Activated CD4-positive, alpha-beta T cell treated with anti-CD3 and anti-CD28 coated beads for 1 hour (primary cell): Measurements from ENCODE around the gene NOL12.
"Not testable (repeated sequence)": the region's sequence is repeated elsewhere in the genome, so short reads cannot be mapped to it uniquely, and the experiment has no call there.

Experiments
- DNase-seq: peaks from one replicate; pipeline ENCODE4 v3.0.0-alpha.2; 2020

Gene NOL12

GRCh38 chr22:37686002-37686982 is at the start of gene NOL12:
Gene NOL12, plus strand, starts transcription at chr22:37686343. Its CDS starts 50 bp downstream, at chr22:37686393.
- peak; percentile 68 for DNase-seq

- no peak for DNase-seq
Measured at GRCh38 chr22:37636949-37637273, 49.2 kb upstream of the NOL12 start.

- no peak for DNase-seq
Measured at GRCh38 chr22:37638391-37639069, 47.6 kb upstream of the NOL12 start.

GRCh38 chr22:37639070-37639760 is 46.9 kb upstream of the NOL12 start, which contains the start of gene SH3BP1:
Gene SH3BP1, plus strand, starts transcription at chr22:37639669. Its CDS starts 119 bp downstream, at chr22:37639788.
- no peak for DNase-seq

GRCh38 chr22:37639771-37640590 is 46.2 kb upstream of the NOL12 start:
- no peak for DNase-seq

DNA sequence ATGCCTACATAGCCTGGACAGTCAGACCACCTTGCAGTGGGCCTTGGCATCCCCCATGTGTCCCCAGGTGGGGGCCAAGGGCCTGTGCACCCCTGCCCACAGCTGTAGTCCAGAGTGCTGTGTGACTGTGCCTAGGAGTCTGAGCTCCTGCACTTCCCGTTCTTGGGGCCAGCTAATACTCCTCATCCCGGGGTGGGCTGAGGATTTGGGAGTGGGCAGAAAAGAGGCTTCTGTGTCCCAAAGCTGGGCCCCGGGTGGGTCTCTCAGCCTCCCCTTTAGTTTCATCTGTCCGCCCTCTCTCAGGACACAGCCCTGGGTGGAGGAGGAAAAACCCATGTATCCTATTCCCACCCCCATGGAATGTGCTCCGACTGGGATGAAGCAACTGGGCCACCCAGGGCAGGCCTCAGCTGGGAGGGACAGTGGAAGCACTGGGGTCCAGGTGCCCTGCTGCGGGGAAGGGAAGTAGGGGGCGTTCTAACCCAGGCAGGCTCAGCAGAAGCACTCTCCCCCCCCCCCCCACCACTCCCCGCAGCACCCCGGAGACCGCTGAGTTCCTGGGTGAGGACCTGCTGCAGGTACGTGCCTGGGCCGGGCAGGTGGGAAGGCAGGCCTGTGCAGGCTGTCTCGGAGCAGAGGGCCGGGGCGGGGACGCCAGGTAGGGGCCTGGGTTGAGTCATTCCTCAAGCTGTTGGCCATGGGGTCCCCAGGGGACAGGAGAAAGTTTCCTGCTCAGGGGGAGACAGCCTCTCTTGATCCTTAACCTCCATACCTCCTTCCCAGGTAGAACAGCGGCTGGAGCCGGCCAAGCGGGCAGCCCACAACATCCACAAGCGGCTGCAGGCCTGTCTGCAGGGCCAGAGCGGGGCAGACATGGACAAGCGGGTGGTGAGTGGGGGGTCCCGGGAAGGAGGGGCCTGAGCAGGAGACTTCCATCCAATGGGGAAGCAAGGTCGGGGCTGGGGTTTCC is 45.3 kb upstream of the NOL12 start:
- DNase-seq, result no peak

DNA sequence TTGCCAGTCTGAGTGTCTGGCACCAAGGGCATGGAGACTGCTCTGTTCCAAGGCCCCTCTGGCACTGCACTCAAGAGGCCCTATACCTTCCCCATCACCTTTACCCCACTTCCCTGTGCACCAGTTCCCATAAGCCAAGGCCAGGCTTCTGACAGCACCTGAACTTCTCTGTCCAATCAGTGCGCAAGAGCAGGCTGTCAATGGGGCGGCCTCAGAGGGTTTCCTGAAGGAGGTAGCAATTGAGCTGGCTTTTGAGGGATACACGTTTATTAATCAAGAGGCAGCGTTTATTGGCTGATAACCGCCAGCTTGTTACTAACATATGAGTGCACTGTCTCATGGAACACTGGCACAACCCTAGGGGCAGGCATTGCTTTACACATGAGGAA is 44.6 kb upstream of the NOL12 start:
- no peak for DNase-seq

GRCh38 chr22:37643225-37643847 is 42.8 kb upstream of the NOL12 start:
- DNase-seq, result peak; percentile 79

GRCh38 chr22:37647317-37647716 is 38.8 kb upstream of the NOL12 start:
- DNase-seq, result no peak

DNA sequence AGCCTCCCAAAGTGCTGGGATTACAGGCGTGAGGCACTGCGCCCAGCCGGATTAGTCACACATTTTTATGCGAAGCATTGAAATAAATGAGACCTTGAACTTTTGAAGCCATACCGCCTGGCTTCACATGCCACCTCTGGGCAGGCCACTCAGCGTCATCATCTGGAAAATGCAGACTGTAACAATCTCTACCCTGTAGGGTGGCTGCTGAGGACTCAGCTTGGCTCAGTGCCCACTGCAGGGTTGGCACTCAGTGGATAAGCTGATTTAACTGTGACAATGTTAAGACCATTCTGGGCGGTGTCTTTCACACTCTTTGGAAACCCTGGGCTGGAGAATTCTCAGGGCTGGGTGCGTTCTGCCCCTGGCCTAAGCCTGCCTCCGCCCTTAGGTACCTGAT is 38.2 kb upstream of the NOL12 start:
- no peak for DNase-seq

GRCh38 chr22:37650463-37651136 is 35.5 kb upstream of the NOL12 start:
- DNase-seq, result no peak

GRCh38 chr22:37654563-37655251 is 31.4 kb upstream of the NOL12 start:
- no peak for DNase-seq

GRCh38 chr22:37655252-37655563 is 30.9 kb upstream of the NOL12 start:
- DNase-seq, result no peak

DNA sequence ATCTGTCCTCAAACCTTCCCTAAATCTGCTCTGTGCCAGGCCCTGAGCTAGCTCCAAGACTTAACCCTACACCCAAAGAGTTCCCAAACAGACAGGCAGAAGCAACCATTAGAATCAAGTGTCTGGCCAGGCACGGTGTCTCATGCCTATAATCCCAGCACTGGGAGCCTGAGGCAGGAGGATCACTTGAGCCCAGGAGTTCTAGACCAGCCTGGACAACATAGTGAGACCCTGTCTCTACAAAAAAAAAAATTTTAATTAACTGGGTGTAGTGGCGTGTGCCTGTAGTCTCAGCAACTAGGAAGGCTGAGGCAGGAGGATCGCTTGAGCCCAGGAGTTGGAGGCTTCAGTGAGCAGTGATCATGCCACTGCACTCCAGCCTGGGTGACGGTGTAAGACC is 29.6 kb upstream of the NOL12 start:
- DNase-seq, result not testable (repeated sequence)

DNA sequence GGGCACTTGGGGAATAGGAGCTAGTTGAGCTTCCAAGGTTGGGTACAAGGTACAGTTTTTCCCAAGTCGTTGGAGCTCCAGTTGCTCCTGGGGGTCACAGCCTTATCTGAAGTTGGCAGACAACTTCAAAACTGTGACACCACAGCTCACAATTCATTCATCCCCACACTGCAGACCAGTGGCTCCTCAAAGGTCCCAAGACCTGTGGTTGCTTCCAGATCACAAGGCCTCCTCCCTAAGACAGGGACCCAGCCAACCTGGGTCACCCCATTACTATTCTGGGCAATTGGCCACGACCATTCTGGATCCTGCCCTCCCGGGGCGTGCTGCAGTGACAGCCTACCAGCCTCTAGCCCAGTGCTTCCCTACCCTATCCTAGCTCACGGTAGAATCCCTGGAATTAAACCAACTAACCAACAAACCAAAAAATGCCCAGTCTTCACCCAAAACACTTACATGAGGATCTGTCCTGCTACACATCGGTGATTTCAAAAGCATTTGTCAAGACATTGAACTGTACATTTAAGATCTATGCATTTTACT is 28.5 kb upstream of the NOL12 start:
- DNase-seq, result no peak

- DNase-seq, result peak; percentile 96
Measured at GRCh38 chr22:37658133-37659065, 27.7 kb upstream of the NOL12 start, which contains the start of gene PDXP. Gene PDXP, plus strand, starts transcription at chr22:37658723. Its CDS starts 60 bp downstream, at chr22:37658783.

DNA sequence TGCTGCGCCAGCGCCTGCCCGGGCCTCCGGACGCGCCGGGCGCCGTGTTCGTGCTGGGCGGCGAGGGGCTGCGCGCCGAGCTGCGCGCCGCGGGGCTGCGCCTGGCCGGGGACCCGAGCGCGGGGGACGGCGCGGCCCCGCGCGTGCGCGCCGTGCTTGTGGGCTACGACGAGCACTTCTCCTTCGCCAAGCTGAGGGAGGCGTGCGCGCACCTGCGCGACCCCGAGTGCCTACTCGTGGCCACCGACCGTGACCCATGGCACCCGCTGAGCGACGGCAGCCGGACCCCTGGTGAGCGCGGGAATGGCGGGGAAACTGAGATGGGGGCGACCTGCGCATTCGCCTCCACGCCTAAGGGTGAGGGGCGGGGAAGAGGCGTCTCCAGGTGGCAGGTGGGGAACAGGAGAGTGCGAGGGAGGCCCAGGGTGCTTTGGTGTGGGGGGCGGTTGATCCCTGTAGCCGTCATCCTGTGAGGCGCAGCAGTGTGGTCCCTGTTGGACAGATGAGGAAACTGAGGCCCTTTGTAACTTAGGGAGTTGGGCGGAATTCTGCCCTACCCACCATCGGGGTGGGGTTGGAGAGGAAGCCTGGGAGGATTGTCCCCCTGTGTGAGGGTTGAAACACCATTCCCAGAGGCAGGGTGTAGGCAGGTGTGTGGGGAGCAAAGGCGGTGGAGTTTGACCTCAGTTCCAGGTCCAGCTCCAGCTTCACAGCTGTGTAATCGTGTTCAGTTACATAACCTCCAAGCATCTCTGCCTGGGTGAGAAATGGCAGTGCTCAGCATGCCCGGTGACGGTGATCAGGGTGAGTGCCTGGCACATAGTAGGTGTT is 26.9 kb upstream of the NOL12 start:
- DNase-seq, result no peak
